T-cell (primary cell): ENCODE data around the gene PHF13. TPM values are rescaled to one million over a fixed set of nuclear protein-coding genes. Genes with fewer than 3 reads are reported as not detected.

Experiments used
- ATAC-seq, 4 experiments: fragments of 200-7000 bp in 3 of 4; fragments of 150-1000 bp in 1 of 4; cut with Tn5 transposase; replicated peaks in 1 of 4; 1 replicate in 3 of 4; 2 replicates in 1 of 4; pipeline ENCODE4 v1.10.0; 2021; ENCODE audit warnings: moderate library complexity in 3 of 4, mild to moderate bottlenecking in 2 of 4, moderate number of reproducible peaks in 1 of 4
- CTCF ChIA-PET, 2 donors: fragments of 300-600 bp; sonication (Branson Sonifier 250); formaldehyde crosslinking; loops; one replicate each; lab custom pipeline; 2022; ENCODE audit warnings: antibody characterized with exemption in 2 of 2; lab: Charles Lee
- POLR2A ChIA-PET, 2 donors: fragments of 300-600 bp; sonication (Branson Sonifier 250); formaldehyde crosslinking; loops; one replicate each; lab custom pipeline; 2022; ENCODE audit warnings: antibody characterized with exemption in 2 of 2; lab: Charles Lee
- DNase-seq, 35 experiments: peaks; one replicate each; pipeline versions ENCODE4 v3.0.0 to v3.0.0-alpha.2; 2013 to 2023
- H3K27ac ChIP-seq: one replicate; pipeline ENCODE4 v1.5.1; 2013; ENCODE audit warnings: low read length
- H3K27me3 ChIP-seq, 2 experiments: replicated peaks in 1 of 2; 1 replicate in 1 of 2; 2 replicates in 1 of 2; pipeline versions ENCODE4 v1.6.1 to v1.7.0; 2013; ENCODE audit warnings: low read length in 1 of 2, mixed read lengths in 1 of 2; ENCODE audit not compliant: control insufficient read depth in 2 of 2, insufficient read depth in 2 of 2; ENCODE audit errors: extremely low read depth in 1 of 2
- H3K36me3 ChIP-seq, 2 donors: 1 replicate in 1 of 2; 2 replicates in 1 of 2; pipeline versions ENCODE4 v1.6.1 to v1.7.0; 2013; ENCODE audit warnings: low read length in 1 of 2; ENCODE audit not compliant: control insufficient read depth in 2 of 2, insufficient read depth in 1 of 2; ENCODE audit errors: extremely low read depth in 1 of 2
- H3K4me1 ChIP-seq, 2 experiments: 1 replicate in 1 of 2; 2 replicates in 1 of 2; pipeline versions ENCODE4 v1.6.1 to v1.7.0; 2013; ENCODE audit warnings: low read length in 2 of 2, mixed read lengths in 1 of 2; ENCODE audit not compliant: insufficient read depth in 2 of 2, control insufficient read depth in 1 of 2; ENCODE audit errors: extremely low read depth in 1 of 2
- H3K4me3 ChIP-seq, 2 donors: 1 replicate in 1 of 2; 2 replicates in 1 of 2; pipeline versions ENCODE4 v1.5.1 to v1.7.0; 2013; ENCODE audit warnings: mild to moderate bottlenecking in 2 of 2, low read length in 1 of 2, moderate library complexity in 1 of 2; ENCODE audit not compliant: control insufficient read depth in 1 of 2; ENCODE audit errors: extremely low read depth in 1 of 2
- H3K9me3 ChIP-seq: 2 replicates; pipeline ENCODE4 v1.7.0; 2013
- H3K27ac Mint-ChIP-seq, 2 donors: one replicate each; pipeline ENCODE4 v1.8.0; 2020 to 2021; ENCODE audit warnings: mild to moderate bottlenecking in 2 of 2, mixed read lengths in 2 of 2
- H3K27me3 Mint-ChIP-seq, 2 donors: one replicate each; pipeline ENCODE4 v1.8.0; 2021 to 2022; ENCODE audit warnings: mixed read lengths in 2 of 2
- H3K36me3 Mint-ChIP-seq: one replicate; pipeline ENCODE4 v1.8.0; 2021; ENCODE audit warnings: mixed read lengths
- H3K4me1 Mint-ChIP-seq, 3 donors: one replicate each; pipeline ENCODE4 v1.8.0; 2020 to 2022; ENCODE audit warnings: mixed read lengths in 3 of 3, mild to moderate bottlenecking in 1 of 3
- H3K4me3 Mint-ChIP-seq, 3 donors: one replicate each; pipeline ENCODE4 v1.8.0; 2020 to 2022; ENCODE audit warnings: mild to moderate bottlenecking in 3 of 3, mixed read lengths in 3 of 3, moderate library complexity in 3 of 3
- H3K9me3 Mint-ChIP-seq, 3 donors: one replicate each; pipeline ENCODE4 v1.8.0; 2020 to 2022; ENCODE audit warnings: mixed read lengths in 3 of 3
- WGBS: methylation state at CpG from one replicate; pipeline ENCODE4 v1.1.5; 2013; ENCODE audit warnings: missing lambda C conversion rate; ENCODE audit not compliant: insufficient coverage; 5-methylcytosine and 5-hydroxymethylcytosine counted together
- total RNA-seq, 35 experiments: library from RNA in 6 of 35; stranded (reverse) in 6 of 35; fragments of 120-200 nt in 1 of 35; gene quantifications; one replicate each; pipeline versions ENCODE4 v1.2.1 to v1.2.4 and lab custom pipeline; 2013 to 2026

Gene PHF13
- total RNA-seq: 10 to 100 TPM in 3 of 5 donors, 1 to 10 TPM in 2; 6.0 to 12.7 (median 11.9) TPM
- total RNA-seq (2013): 6.7 TPM
- 6.6 to 31.4 (median 14.6) reads per million in 29 experiments for total RNA-seq (lab: John Stamatoyannopoulos, UW)

DNA sequence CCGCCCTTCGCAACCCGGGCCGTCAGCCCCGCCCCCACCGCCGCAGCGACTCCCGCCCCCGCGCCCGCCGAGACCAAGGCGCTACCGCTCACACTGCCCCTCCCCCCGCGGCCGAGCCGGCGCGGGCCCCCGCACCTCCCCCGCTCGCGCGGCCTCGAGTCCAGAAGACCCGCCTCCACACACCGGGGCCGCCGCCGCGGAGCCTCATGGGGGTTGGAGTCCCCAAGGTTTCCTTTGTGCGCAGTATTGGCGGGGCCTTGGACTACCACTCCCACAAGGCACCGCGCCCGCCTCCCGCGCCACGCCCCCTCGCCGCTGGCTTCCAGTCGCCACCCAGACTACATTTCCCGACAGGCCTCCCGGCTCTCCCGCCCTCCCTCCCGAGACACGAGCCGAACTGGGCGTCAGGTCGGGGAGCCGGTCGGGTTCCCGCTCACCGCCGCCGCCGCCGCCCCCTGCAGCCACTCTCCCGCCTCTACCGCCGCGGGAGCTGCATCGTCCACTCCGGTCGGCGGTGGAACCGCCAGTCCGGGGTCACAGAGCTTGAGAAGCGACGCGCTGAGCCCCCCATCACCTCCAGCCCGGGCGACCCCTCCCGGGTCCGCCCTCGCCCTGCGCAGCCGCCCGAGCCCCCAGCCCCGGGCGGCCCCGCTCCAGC lies at the start of gene PHF13:
Gene PHF13, plus strand, starts transcription at position 371 of the 658 bp plus-strand sequence. CDS start 336 bp downstream, outside the sequence.
- Mint-ChIP-seq H3K36me3 (no peaks in the 10 kb centered on the region), H3K9me3 (no peaks in the 10 kb centered on the region), H3K4me1 (peaks cover 22 to 26% (median 22%) of the 10 kb centered on the region in 3 donors), H3K4me3 (peak within 1 kb of the TSS; percentile 87 to 90 (median 89)), H3K27me3 (no peaks in the 10 kb centered on the region), H3K27ac (peak within 1 kb of the TSS; percentile 81 to 86)
- Histone ChIP-seq H3K27ac (no peak within 1 kb of the TSS), H3K4me1 (peaks cover 0 to 16% of the 10 kb centered on the region in 2 experiments), H3K27me3 (no peaks in the 10 kb centered on the region), H3K4me3 (peak within 1 kb of the TSS; percentile 68 to 88), H3K9me3 (no peaks in the 10 kb centered on the region), H3K36me3 (no peaks in the 10 kb centered on the region)
- CTCF ChIA-PET: interaction anchor here in 1 of 2 donors (0.8 kb wide), 1 partner anchor 14 kb away, joined by 4 read pairs; no protein-coding TSS in a partner anchor
- POLR2A ChIA-PET: no interaction called here
- peak; percentile 95 to 100 (median 98) for DNase-seq
- peak; percentile 94 to 96 (median 96) for ATAC-seq
- under 1% methylated on average over 77 of the region's 84 CpGs for WGBS

DNA sequence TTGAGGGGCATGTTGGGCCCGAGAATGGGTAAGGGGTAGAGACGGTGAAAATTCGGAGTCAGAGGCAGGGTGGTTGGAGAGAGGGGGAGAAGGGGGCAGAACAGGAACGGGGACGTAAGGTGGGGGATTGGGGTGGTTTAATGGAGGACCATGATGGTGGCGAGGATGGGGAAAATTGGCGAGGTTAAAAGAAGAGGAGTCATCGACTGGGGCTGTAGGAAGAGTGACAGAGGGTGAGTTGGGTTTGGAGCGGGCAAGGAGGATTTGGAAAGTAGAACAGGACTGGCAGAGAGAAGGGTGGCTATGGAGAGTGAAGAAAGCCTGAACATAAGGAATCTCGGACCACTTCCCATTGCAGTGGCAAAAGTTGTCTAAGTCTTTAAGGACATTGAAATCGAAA lies 44.5 kb upstream of the PHF13 start:
- no peaks in the 10 kb centered on the region for H3K4me1 Mint-ChIP-seq
- Histone ChIP-seq H3K9me3 (no peaks in the 10 kb centered on the region), H3K27me3 (peaks cover 0 to 14% of the 10 kb centered on the region in 2 experiments), H3K4me3 (no peak overlapping the region), H3K4me1 (no peaks in the 10 kb centered on the region), H3K27ac (no peak overlapping the region), H3K36me3 (no peaks in the 10 kb centered on the region)
- ATAC-seq (no peak), DNase-seq (no peak)
- H3K4me3 Mint-ChIP-seq: no peak overlapping the region
- no peaks in the 10 kb centered on the region for H3K36me3 Mint-ChIP-seq
- 85% methylated on average over 11 of the region's 11 CpGs for WGBS
- H3K27me3 Mint-ChIP-seq: peaks cover 3 to 8% of the 10 kb centered on the region in 2 donors
- POLR2A ChIA-PET: no interaction called here
- H3K9me3 Mint-ChIP-seq: peaks cover 0 to 4% (median 3%) of the 10 kb centered on the region in 3 donors
- CTCF ChIA-PET: no interaction called here
- no peak overlapping the region for H3K27ac Mint-ChIP-seq

DNA sequence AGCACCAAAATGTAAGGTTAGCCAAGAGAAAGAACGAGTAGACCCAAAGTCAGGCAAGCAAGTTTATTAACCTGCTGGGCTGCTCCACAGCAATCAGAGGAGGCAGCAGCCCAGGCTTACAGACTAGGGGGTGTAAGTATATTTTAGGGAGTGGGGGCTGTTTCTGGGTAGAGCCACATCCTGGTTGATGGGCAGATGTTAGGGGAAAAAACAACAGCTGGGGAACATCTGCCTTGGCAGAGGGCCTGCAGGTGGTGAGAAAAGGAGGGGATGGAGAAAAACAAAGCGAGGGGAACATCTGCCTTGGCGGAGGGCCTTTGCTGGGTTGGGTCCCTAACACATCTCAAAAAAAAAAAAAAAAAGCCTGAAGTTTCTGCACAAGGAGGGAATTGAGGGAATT lies 43.4 kb upstream of the PHF13 start:
- DNase-seq (no peak), ATAC-seq (no peak)
- CTCF ChIA-PET: no interaction called here
- no peaks in the 10 kb centered on the region for H3K4me1 ChIP-seq
- H3K4me3 ChIP-seq: no peak overlapping the region
- H3K4me1 Mint-ChIP-seq: no peaks in the 10 kb centered on the region
- peaks cover 0 to 18% of the 10 kb centered on the region in 2 experiments for H3K27me3 ChIP-seq
- H3K27ac Mint-ChIP-seq: no peak overlapping the region
- H3K27me3 Mint-ChIP-seq: peaks cover 3 to 8% of the 10 kb centered on the region in 2 donors
- H3K36me3 Mint-ChIP-seq: no peaks in the 10 kb centered on the region
- no peak overlapping the region for H3K4me3 Mint-ChIP-seq
- H3K27ac ChIP-seq: no peak overlapping the region
- 71% methylated on average over 1 of the region's 3 CpGs for WGBS
- H3K9me3 Mint-ChIP-seq: peaks cover 0 to 4% (median 3%) of the 10 kb centered on the region in 3 donors
- POLR2A ChIA-PET: no interaction called here
- no peaks in the 10 kb centered on the region for H3K36me3 ChIP-seq
- no peaks in the 10 kb centered on the region for H3K9me3 ChIP-seq

DNA sequence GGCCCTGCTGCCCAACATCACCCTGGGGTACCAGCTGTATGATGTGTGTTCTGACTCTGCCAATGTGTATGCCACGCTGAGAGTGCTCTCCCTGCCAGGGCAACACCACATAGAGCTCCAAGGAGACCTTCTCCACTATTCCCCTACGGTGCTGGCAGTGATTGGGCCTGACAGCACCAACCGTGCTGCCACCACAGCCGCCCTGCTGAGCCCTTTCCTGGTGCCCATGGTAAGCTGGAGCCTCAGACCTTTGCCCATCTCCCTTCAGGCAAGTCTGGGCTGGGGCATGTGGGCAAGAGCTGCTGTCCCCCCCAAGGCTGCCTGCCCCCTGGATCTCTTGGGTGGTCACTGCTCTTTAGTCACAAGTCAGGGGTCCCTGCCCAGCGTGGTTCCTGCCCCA lies 42.5 kb upstream of the PHF13 start:
- H3K4me3 ChIP-seq: no peak overlapping the region
- no peak overlapping the region for H3K27ac ChIP-seq
- H3K4me1 ChIP-seq: no peaks in the 10 kb centered on the region
- H3K36me3 ChIP-seq: no peaks in the 10 kb centered on the region
- no peak overlapping the region for H3K27ac Mint-ChIP-seq
- no peaks in the 10 kb centered on the region for H3K4me1 Mint-ChIP-seq
- H3K9me3 Mint-ChIP-seq: peaks cover 0 to 4% (median 3%) of the 10 kb centered on the region in 3 donors
- no peaks in the 10 kb centered on the region for H3K36me3 Mint-ChIP-seq
- peaks cover 3 to 8% of the 10 kb centered on the region in 2 donors for H3K27me3 Mint-ChIP-seq
- ChIA-PET CTCF (no interaction called here), POLR2A (interaction anchor here in 1 of 2 donors (0.7 kb wide), 1 partner anchor 109 kb away, joined by 3 read pairs; no protein-coding TSS in a partner anchor)
- DNase-seq (no peak), ATAC-seq (no peak)
- no peak overlapping the region for H3K4me3 Mint-ChIP-seq
- WGBS: 73% methylated on average over 5 of the region's 5 CpGs
- H3K9me3 ChIP-seq: no peaks in the 10 kb centered on the region
- peaks cover 0 to 16% of the 10 kb centered on the region in 2 experiments for H3K27me3 ChIP-seq

DNA sequence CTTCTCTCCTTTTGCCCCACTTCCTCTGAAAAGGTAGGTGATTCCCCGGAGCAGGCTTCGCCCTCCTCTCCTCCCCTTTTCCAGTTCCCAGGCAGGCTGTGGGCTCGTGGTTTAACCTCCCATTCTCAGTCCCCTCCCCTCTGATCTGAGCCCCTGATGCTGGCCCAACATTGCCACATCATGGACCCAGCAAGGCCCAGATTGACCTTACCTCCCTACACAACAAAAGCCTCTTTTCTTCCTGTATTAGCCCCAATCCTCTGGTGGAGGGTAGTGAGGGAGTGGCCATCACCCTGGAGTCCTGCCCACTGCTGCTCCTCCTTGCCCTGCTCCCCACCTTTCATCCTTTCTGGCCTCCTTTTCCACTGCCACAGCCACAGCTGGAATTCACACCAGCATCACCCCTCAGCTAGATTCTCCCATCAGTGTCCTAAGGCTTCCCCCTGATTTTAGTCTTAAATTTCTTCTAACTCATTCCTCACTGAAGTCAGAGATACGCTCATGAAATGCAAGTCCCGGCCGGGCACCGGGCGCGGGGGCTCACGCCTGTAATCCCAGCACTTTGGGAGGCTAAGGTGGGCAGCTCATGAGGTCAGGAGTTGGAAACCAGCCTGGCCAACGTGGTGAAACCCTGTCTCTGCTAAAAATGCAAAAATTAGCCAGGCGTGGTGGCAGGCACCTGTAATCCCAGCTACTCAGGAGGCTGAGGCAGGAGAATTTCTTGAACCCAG lies 40.7 kb upstream of the PHF13 start:
- no peak for ATAC-seq
- Mint-ChIP-seq H3K9me3 (peaks cover 0 to 4% (median 3%) of the 10 kb centered on the region in 3 donors), H3K4me3 (no peak overlapping the region), H3K4me1 (no peaks in the 10 kb centered on the region), H3K27me3 (peaks cover 3 to 8% of the 10 kb centered on the region in 2 donors), H3K27ac (no peak overlapping the region), H3K36me3 (no peaks in the 10 kb centered on the region)
- Histone ChIP-seq H3K27ac (no peak overlapping the region), H3K4me3 (no peak overlapping the region), H3K27me3 (peaks cover 0 to 16% of the 10 kb centered on the region in 2 experiments), H3K9me3 (no peaks in the 10 kb centered on the region), H3K36me3 (no peaks in the 10 kb centered on the region), H3K4me1 (no peaks in the 10 kb centered on the region)
- 72% methylated on average over 8 of the region's 12 CpGs for WGBS
- ChIA-PET POLR2A (no interaction called here), CTCF (interaction anchor here in 1 of 2 donors (0.7 kb wide), 1 partner anchor 42 kb away, joined by 3 read pairs; no protein-coding TSS in a partner anchor)
- DNase-seq: no peak

DNA sequence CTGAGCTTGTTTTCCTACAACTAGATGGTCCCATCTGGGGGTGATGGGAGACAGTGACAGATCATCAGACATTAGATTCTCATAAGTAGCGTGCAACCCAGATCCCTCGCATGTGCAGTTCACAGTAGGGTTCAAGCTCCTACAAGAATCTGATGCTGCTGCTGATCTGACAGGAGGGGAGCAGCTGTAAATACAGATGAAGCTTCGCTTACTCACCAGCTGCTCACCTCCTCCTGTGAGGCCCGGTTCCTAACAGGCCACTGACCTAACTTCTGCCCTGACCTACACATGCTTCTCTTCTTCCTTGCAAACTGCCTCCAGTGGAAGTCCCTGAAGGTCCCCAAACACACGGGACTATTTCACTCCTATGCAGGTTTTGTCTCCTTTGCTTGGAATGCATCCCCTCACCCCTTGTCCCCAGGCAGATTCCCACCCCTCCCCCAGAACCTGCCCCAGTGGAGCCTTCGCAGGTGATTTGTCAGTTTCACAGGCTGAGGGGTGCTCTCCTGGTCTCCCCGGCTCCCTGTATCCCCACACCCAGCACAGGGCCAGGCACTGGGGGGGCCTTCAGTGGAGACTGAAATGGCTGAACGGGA lies 39.4 kb upstream of the PHF13 start:
- POLR2A ChIA-PET: no interaction called here
- Histone ChIP-seq H3K4me3 (no peak overlapping the region), H3K9me3 (no peaks in the 10 kb centered on the region), H3K27me3 (peaks cover 0 to 16% of the 10 kb centered on the region in 2 experiments), H3K27ac (no peak overlapping the region), H3K4me1 (peaks cover 0 to 1% of the 10 kb centered on the region in 2 experiments), H3K36me3 (no peaks in the 10 kb centered on the region)
- H3K4me1 Mint-ChIP-seq: peaks cover 1 to 2% (median 1%) of the 10 kb centered on the region in 3 donors
- WGBS: 88% methylated on average over 6 of the region's 8 CpGs
- H3K27me3 Mint-ChIP-seq: peaks cover 3 to 5% of the 10 kb centered on the region in 2 donors
- ATAC-seq: no peak
- no peak for DNase-seq
- H3K36me3 Mint-ChIP-seq: no peaks in the 10 kb centered on the region
- H3K9me3 Mint-ChIP-seq: peaks cover 0 to 4% (median 3%) of the 10 kb centered on the region in 3 donors
- H3K4me3 Mint-ChIP-seq: no peak overlapping the region
- H3K27ac Mint-ChIP-seq: no peak overlapping the region
- CTCF ChIA-PET: no interaction called here
